GM12873 (cell line): ENCODE data around the gene RAD51AP1.

Experiments used
- TF ChIP-seq, protein P1 (sequence below): IDR thresholded peaks from 2 replicates; pipeline ENCODE4 v1.5.1; 2012; ENCODE audit warnings: low read depth, mild to moderate bottlenecking, moderate library complexity, low read length, control low read depth; ENCODE audit not compliant: insufficient read depth; ENCODE audit errors: missing control alignments

The RAD51AP1 gene

DNA sequence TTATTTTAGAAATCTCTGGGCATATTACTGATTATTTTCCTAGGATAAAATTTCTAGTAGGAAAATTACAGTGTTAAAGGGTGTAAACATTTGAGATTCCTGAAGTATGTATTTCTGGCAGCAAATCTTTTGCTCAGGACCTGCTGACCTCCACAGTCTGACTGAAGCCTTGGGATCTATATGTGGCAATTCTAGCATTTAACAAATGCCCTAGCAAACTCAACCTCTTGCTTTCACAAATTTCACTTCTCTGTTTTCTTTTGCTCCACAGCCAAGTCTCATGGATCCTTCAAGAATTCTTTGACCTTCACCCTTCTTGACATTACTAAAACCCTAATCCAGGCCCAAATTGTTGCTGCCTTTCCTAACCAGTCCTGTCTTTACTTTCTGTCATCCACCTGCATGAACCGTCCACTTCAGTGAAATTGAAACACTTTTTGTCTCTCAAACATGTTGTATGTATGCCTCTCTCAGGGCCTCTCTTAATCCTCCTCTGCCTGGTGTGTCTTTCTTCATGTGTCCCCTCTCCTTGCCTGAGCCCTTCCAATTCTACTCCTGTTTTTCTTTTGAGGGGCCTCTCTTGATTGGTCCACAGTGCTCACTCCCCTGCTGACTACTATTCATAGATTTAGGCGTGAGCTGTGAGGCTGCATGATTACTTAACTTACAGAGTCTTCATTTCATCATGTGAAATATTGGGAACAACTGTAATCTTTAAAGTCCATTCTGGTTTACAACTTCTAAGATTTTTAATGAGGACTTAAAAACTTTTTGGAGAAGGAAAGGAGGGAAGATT, 18.2 kb downstream of the RAD51AP1 start:
- TF ChIP-seq, protein P1, sequence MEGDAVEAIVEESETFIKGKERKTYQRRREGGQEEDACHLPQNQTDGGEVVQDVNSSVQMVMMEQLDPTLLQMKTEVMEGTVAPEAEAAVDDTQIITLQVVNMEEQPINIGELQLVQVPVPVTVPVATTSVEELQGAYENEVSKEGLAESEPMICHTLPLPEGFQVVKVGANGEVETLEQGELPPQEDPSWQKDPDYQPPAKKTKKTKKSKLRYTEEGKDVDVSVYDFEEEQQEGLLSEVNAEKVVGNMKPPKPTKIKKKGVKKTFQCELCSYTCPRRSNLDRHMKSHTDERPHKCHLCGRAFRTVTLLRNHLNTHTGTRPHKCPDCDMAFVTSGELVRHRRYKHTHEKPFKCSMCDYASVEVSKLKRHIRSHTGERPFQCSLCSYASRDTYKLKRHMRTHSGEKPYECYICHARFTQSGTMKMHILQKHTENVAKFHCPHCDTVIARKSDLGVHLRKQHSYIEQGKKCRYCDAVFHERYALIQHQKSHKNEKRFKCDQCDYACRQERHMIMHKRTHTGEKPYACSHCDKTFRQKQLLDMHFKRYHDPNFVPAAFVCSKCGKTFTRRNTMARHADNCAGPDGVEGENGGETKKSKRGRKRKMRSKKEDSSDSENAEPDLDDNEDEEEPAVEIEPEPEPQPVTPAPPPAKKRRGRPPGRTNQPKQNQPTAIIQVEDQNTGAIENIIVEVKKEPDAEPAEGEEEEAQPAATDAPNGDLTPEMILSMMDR, result no peak

DNA sequence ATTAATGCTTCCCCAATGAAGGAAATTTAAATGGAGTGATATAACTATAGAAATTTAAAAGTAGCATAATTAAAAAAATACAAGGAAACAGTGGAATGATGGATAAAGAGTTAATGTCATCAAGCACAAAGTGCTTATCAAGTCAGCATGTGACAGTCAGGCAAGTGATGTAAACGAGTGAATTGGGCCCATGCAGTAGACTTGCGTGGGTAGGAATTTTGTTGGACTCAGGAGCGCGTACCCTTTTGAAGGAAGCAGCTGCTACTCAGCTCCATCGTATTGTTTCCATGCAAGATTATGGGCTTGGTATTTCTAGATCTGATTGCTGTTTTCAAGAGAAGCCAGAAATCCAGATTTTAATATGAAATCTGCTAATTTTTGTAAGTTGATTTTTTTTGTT, 18.9 kb downstream of the RAD51AP1 start:
- TF ChIP-seq, protein P1, result no peak

DNA sequence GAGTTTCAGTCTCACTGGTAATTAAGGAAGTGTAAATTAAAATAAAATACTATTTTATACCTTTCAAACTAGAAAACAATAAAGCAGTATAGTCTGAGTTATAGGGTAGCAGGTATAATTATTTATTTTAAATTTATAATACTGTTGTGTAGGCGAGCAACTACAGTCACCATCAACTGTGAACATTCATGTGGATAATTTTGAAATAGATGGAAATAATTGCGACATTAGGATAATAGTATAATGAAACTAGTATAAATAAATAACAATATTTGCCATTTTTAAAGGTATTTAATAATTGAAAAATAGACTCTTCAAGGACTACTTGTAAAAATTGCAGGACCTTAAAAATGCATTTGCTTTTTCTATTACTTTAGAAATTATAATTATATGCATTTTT, 19.5 kb downstream of the RAD51AP1 start:
- TF ChIP-seq, protein P1, result no peak

GRCh38 chr12:4562034-4562657, 23.5 kb downstream of the RAD51AP1 start, which contains the start of gene DYRK4:
Gene DYRK4, plus strand, starts transcription at chr12:4562208. Its CDS starts 38 bp downstream, at chr12:4562246.
- TF ChIP-seq, protein P1, result no peak

GRCh38 chr12:4563336-4563735, 24.6 kb downstream of the RAD51AP1 start:
- TF ChIP-seq, protein P1, result no peak

DNA sequence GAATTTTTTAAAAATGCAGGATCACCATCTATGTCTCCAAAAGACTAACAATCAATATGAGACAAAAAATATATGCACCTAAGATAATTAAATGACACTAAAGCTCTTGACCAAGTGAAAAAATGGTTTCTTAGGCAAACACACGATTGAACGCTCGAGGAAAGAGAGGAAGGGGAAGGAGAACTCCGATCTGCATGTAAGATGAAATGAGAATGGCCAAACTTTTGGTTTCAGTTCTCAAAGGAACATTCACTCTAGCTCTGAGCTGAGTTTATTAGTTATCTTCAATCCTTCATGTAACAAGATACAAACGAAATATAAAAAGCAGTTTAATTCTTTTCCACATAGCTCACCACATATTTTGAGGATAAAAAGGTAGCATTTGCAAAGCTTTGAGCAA, 26.1 kb downstream of the RAD51AP1 start:
- TF ChIP-seq, protein P1, result no peak

- TF ChIP-seq, protein P1, result no peak
Measured at GRCh38 chr12:4566474-4566873, 27.8 kb downstream of the RAD51AP1 start.
